BJ (cell line): ENCODE results near the gene LVRN. TPM values are rescaled to one million over a fixed set of nuclear protein-coding genes. Genes with fewer than 3 reads are reported as not detected.

ENCODE experiments used
- polyA plus RNA-seq: library from polyadenylated mRNA; depleted of rRNA; stranded (reverse); fragments of >200 nt; gene quantifications from 2 replicates; pipeline ENCODE4 v1.2.3, GENCODE V29; 2011; rRNA removed

Gene LVRN
- polyA plus RNA-seq, 1 experiment = 0.05 TPM

Other genes with a start within 250 kb of the LVRN start
- 1.8 and 2.0 TPM in 2 replicates for gene CDO1, start 145.8 kb upstream of the LVRN start, polyA plus RNA-seq
- 34.6 and 71.1 TPM in 2 replicates for gene ATG12, start 120.9 kb upstream of the LVRN start, polyA plus RNA-seq
- gene AP3S1, start 120.5 kb upstream of the LVRN start, polyA plus RNA-seq = 27.6 and 77.0 TPM in 2 replicates
- not detected in 2 replicates for gene ARL14EPL, start 70.0 kb downstream of the LVRN start, polyA plus RNA-seq
- 10.4 and 24.7 TPM in 2 replicates for gene COMMD10, start 122.5 kb downstream of the LVRN start, polyA plus RNA-seq